KG1 (cell line): ENCODE results near the gene TRNAU1AP.
A peak's percentile ranks its signal among the peaks of the same experiment; 100 is the strongest.
"Not testable (repeated sequence)": the region's sequence is repeated elsewhere in the genome, so short reads cannot be mapped to it uniquely, and the experiment has no call there.

Experiments
- DNase-seq: peaks from one replicate; lab custom pipeline; 2025; lab: John Stamatoyannopoulos, UW

The TRNAU1AP gene

GRCh38 chr1:28577052-28577678 is 24.3 kb downstream of the TRNAU1AP start:
- no peak for DNase-seq

- no peak for DNase-seq
These were observed 25.1 kb downstream of the TRNAU1AP start for GRCh38 chr1:28577738-28578536.

GRCh38 chr1:28578696-28579218 is 25.9 kb downstream of the TRNAU1AP start:
- no peak for DNase-seq

- DNase-seq, result no peak
These were observed 26.5 kb downstream of the TRNAU1AP start for GRCh38 chr1:28579401-28579800.

- no peak for DNase-seq
These were observed 28.0 kb downstream of the TRNAU1AP start for GRCh38 chr1:28580722-28581530.

GRCh38 chr1:28581531-28582247 is 28.8 kb downstream of the TRNAU1AP start:
- peak; percentile 79 for DNase-seq

- DNase-seq, result no peak
These were observed 29.3 kb downstream of the TRNAU1AP start for GRCh38 chr1:28582248-28582615.

GRCh38 chr1:28586585-28587391 is 33.9 kb downstream of the TRNAU1AP start:
- DNase-seq, result not testable (repeated sequence)

- DNase-seq, result no peak
These were observed 38.9 kb downstream of the TRNAU1AP start, which contains the start of gene RAB42 for GRCh38 chr1:28591708-28592320. RAB42 (plus strand) TSS chr1:28592265; CDS start chr1:28592512, 247 bp downstream.

GRCh38 chr1:28592321-28593071 is 39.6 kb downstream of the TRNAU1AP start:
- no peak for DNase-seq

GRCh38 chr1:28593988-28594356 is 41.1 kb downstream of the TRNAU1AP start:
- not testable (repeated sequence) for DNase-seq

- not testable (repeated sequence) for DNase-seq
These were observed 42.0 kb downstream of the TRNAU1AP start for GRCh38 chr1:28594686-28595411.

- no peak for DNase-seq
These were observed 42.7 kb downstream of the TRNAU1AP start for GRCh38 chr1:28595412-28596191.

- DNase-seq, result not testable (repeated sequence)
These were observed 43.4 kb downstream of the TRNAU1AP start for GRCh38 chr1:28596276-28596675.

- DNase-seq, result no peak
These were observed 48.8 kb downstream of the TRNAU1AP start for GRCh38 chr1:28601696-28602095.

- DNase-seq, result no peak
These were observed 49.9 kb downstream of the TRNAU1AP start for GRCh38 chr1:28602536-28603439.

GRCh38 chr1:28604411-28604810 is 51.5 kb downstream of the TRNAU1AP start:
- no peak for DNase-seq
